Esophagus (tissue), 2 donors: ENCODE measurements around the gene NQO2. TPM values are rescaled to one million over a fixed set of nuclear protein-coding genes. Genes with fewer than 3 reads are reported as not detected.

ENCODE experiments used
- polyA plus RNA-seq, 2 donors: library from polyadenylated mRNA; stranded (reverse); fragments of 200-250 nt; gene quantifications; one replicate each; pipeline ENCODE4 v1.2.3, GENCODE V29; 2013
- donor health status: healthy with polysubstance abuse.
- donor health status: Bipolar disorder and iron deficiency.

NQO2 gene
- polyA plus RNA-seq, 2 donors: 24.2 to 40.0 TPM

Other genes starting within 250 kb of the NQO2 start
- under 1 TPM; 0.59 to 0.75 TPM for gene MYLK4, start 249.0 kb upstream of the NQO2 start, polyA plus RNA-seq
- gene WRNIP1, start 234.5 kb upstream of the NQO2 start, polyA plus RNA-seq: 10 to 100 TPM; 50.0 to 71.2 TPM
- gene SERPINB1, start 158.0 kb upstream of the NQO2 start, polyA plus RNA-seq: 100 to 1,000 TPM; 302 to 549 TPM
- gene SERPINB9, start 96.6 kb upstream of the NQO2 start, polyA plus RNA-seq: 1 to 10 TPM; 1.7 to 4.3 TPM
- gene SERPINB6, start 28.3 kb upstream of the NQO2 start, polyA plus RNA-seq: 10 to 100 TPM; 86.1 to 95.7 TPM
- 10 to 100 TPM; 11.1 to 13.3 TPM for gene RIPK1, start 68.6 kb downstream of the NQO2 start, polyA plus RNA-seq
- gene BPHL, start 118.8 kb downstream of the NQO2 start, polyA plus RNA-seq: 10 to 100 TPM; 12.5 to 13.2 TPM
- gene TUBB2A, start 157.7 kb downstream of the NQO2 start, polyA plus RNA-seq: 100 to 1,000 TPM in 1 of 2 donors, 10 to 100 TPM in 1; 23.3 to 115 TPM
- 1 to 10 TPM; 1.6 to 8.4 TPM for gene TUBB2B, start 227.8 kb downstream of the NQO2 start, polyA plus RNA-seq